Measurements from ENCODE around the gene TMEM138. TPM values are rescaled to one million over a fixed set of nuclear protein-coding genes. Genes with fewer than 3 reads are reported as not detected.

TMEM138 gene
- total RNA-seq, 2 experiments from 2014 or later, result 59.2 to 60.9 TPM

GRCh38 chr11:61333550-61334433 is 28.4 kb upstream of the TMEM138 start:
- Histone ChIP-seq H3K9me3 (ENCODE audit: control insufficient read depth in 1 of 2, insufficient read depth in 1 of 2, low read length in 2 of 2) (no peaks in the 10 kb centered on the region), H3K4me3 (ENCODE audit: low read length) (peak overlapping the region; percentile 91), H3K36me3 (ENCODE audit: insufficient read depth, low read length) (peaks cover 16% of the 10 kb centered on the region), H3K4me1 (ENCODE audit: insufficient read depth, low read length) (peaks cover 52% of the 10 kb centered on the region), H3K27ac (ENCODE audit: low read depth in 1 of 2, low read length in 2 of 2) (peak overlapping the region; percentile 84 to 87), H3K27me3 (ENCODE audit: control insufficient read depth in 1 of 2, insufficient read depth in 2 of 2, low read length in 2 of 2) (no peaks in the 10 kb centered on the region)
- ChIA-PET CTCF (interaction anchor here (1.4 to 6.0 kb wide), 4 partner anchors 28 to 102 kb away, joined by 4 to 173 read pairs (median 26); partner anchors contain the start of genes CYB561A3, TMEM138 and TMEM216), POLR2A (interaction anchor here (0.8 to 5.3 kb wide), 10 partner anchors 11 to 420 kb away, joined by 3 to 64 read pairs (median 4); partner anchors contain the start of genes CPSF7, CYB561A3, SDHAF2 and TMEM109)
- ATAC-seq (ENCODE audit: poor library complexity) (no peak), DNase-seq (peak in 1 of 14 experiments; percentile 8)
- no peak for TF ChIP-seq CTCF (IDR thresholded peaks at IDR 0.05)
- Mint-ChIP-seq H3K36me3 (ENCODE audit: low read depth) (peaks cover 44% of the 10 kb centered on the region), H3K9me3 (no peaks in the 10 kb centered on the region), H3K4me3 (peak overlapping the region; percentile 96), H3K27ac (peak overlapping the region; percentile 95), H3K27me3 (no peaks in the 10 kb centered on the region), H3K4me1 (ENCODE audit: low read depth) (peaks cover 63% of the 10 kb centered on the region)
- intact Hi-C loops (cut with DNase I, micrococcal nuclease), result loop anchor here in 1 of 2 experiments (1.0 to 5.0 kb wide), 4 partner anchors 29 to 491 kb away; partner anchors contain the start of genes CCDC86, CPSF7, TMEM109 and TMEM138

- no peaks in the 10 kb centered on the region for H3K9me3 Mint-ChIP-seq
- peaks cover 10% of the 10 kb centered on the region for H3K36me3 ChIP-seq (ENCODE audit: insufficient read depth, low read length)
- DNase-seq (peak in 1 of 14 experiments; percentile 27), ATAC-seq (ENCODE audit: poor library complexity) (no peak)
- H3K36me3 Mint-ChIP-seq (ENCODE audit: low read depth), result peaks cover 38% of the 10 kb centered on the region
- peak overlapping the region; percentile 95 for H3K27ac Mint-ChIP-seq
- ChIA-PET POLR2A (interaction anchor here (1.6 to 5.3 kb wide), 6 partner anchors 12 to 95 kb away, joined by 3 to 64 read pairs (median 28); partner anchors contain the start of genes CPSF7, CYB561A3, SDHAF2 and TMEM138), CTCF (interaction anchor here (0.6 to 6.0 kb wide), 6 partner anchors 20 to 101 kb away, joined by 3 to 173 read pairs (median 8); partner anchors contain the start of genes CYB561A3, TMEM138 and TMEM216)
- no peak overlapping the region for H3K4me3 ChIP-seq (ENCODE audit: low read length)
- H3K9me3 ChIP-seq (ENCODE audit: control insufficient read depth in 1 of 2, insufficient read depth in 1 of 2, low read length in 2 of 2), result no peaks in the 10 kb centered on the region
- H3K27me3 Mint-ChIP-seq, result no peaks in the 10 kb centered on the region
- intact Hi-C loops (cut with DNase I, micrococcal nuclease), result loop anchor here (2.0 to 5.0 kb wide), 5 partner anchors 94 to 492 kb away; partner anchors contain the start of genes CCDC86 (in 1 of the 2), CPSF7 (in 1 of the 2), SYT7 (in 1 of the 2) and TMEM109 (in 1 of the 2)
- no peaks in the 10 kb centered on the region for H3K27me3 ChIP-seq (ENCODE audit: control insufficient read depth in 1 of 2, insufficient read depth in 2 of 2, low read length in 2 of 2)
- no peak overlapping the region for H3K27ac ChIP-seq (ENCODE audit: low read depth in 1 of 2, low read length in 2 of 2)
- peaks cover 54% of the 10 kb centered on the region for H3K4me1 Mint-ChIP-seq (ENCODE audit: low read depth)
- H3K4me3 Mint-ChIP-seq, result peak overlapping the region; percentile 96
- no peak for TF ChIP-seq CTCF (IDR thresholded peaks at IDR 0.05)
- H3K4me1 ChIP-seq (ENCODE audit: insufficient read depth, low read length), result peaks cover 52% of the 10 kb centered on the region
These were observed 27.5 kb upstream of the TMEM138 start for GRCh38 chr11:61334434-61335354.
